ENCODE results near the gene COL4A1. TPM values are rescaled to one million over a fixed set of nuclear protein-coding genes. Genes with fewer than 3 reads are reported as not detected.

Gene COL4A1
- polyA plus RNA-seq, 2 of the 4 experiments (the other 2 are of a cell fraction), result 23.8 to 71.3 TPM

- DNase-seq (ENCODE audit: low read depth in 1 of 2, low spot score in 1 of 2), result peak in 1 of 2 experiments; percentile 27
- Histone ChIP-seq H3K9me3 (no peaks in the 10 kb centered on the region), H3K27ac (peak overlapping the region; percentile 50 to 76; a peak in 3 of 6 replicates), H3K4me2 (peak overlapping the region; percentile 78), H3K4me1 (peaks cover 46% of the 10 kb centered on the region), H3K4me3 (no peak overlapping the region)
- FAIRE-seq, result no peak
- POLR2A ChIA-PET, result no interaction called here
- 52% methylated on average over 3 of the region's 4 CpGs for WGBS (ENCODE audit: missing lambda C conversion rate)
- CTCF ChIA-PET, result interaction anchor here (0.6 to 1.3 kb wide), 2 partner anchors 11 to 201 kb away, joined by 3 to 5 read pairs; no protein-coding TSS in a partner anchor
- ATAC-seq, result peak in 1 of 2 experiments; percentile 53; a peak in 3 of 6 replicates
- TF ChIP-seq RAD21 (conservative IDR thresholded peaks at IDR 0.05 in 1 of 2, IDR thresholded peaks at IDR 0.05 in 1 of 2) (no peak), ATOH8 (CRISPR knock-in tag; IDR thresholded peaks at IDR 0.05; ENCODE audit: low read depth) (no peak), JUNB (IDR thresholded peaks at IDR 0.05) (no peak), HOXB13 (CRISPR knock-in tag; IDR thresholded peaks at IDR 0.05; ENCODE audit: low read depth) (no peak), RNF2 (IDR thresholded peaks at IDR 0.05; ENCODE audit: borderline replicate concordance, low read depth) (no peak), CTCF (IDR thresholded peaks at IDR 0.05) (no peak), KDM5A (IDR thresholded peaks at IDR 0.05) (no peak), TP53 (CRISPR knock-in tag; IDR thresholded peaks at IDR 0.05) (no peak), GATA3 (IDR thresholded peaks at IDR 0.05; ENCODE audit: borderline replicate concordance) (no peak), PBX3 (IDR thresholded peaks at IDR 0.05) (no peak), FOSB (CRISPR knock-in tag; IDR thresholded peaks at IDR 0.05) (no peak), HEYL (CRISPR knock-in tag; IDR thresholded peaks at IDR 0.05) (no peak), USF2 (IDR thresholded peaks at IDR 0.05) (no peak)
Observed at GRCh38 chr13:110312339-110313031, 5.5 kb upstream of the COL4A1 start.

- 88% methylated on average over 11 of the region's 30 CpGs for WGBS (ENCODE audit: missing lambda C conversion rate)
- H3K4me1 ChIP-seq, result peaks cover 46% of the 10 kb centered on the region
- ChIA-PET CTCF (interaction anchor here (0.6 to 1.3 kb wide), 2 partner anchors 12 to 202 kb away, joined by 3 to 5 read pairs; no protein-coding TSS in a partner anchor), POLR2A (no interaction called here)
- H3K4me2 ChIP-seq, result peak overlapping the region; percentile 78
- no peak for ATAC-seq
- peak overlapping the region; percentile 50 to 76; a peak in 3 of 6 replicates for H3K27ac ChIP-seq
- no peaks in the 10 kb centered on the region for H3K9me3 ChIP-seq
- H3K4me3 ChIP-seq, result no peak overlapping the region
- TF ChIP-seq RARB (CRISPR knock-in tag; IDR thresholded peaks at IDR 0.05) (no peak), ELK1 (IDR thresholded peaks at IDR 0.05; ENCODE audit: low read depth, low read length) (no peak), POLR2AphosphoS2 (conservative IDR thresholded peaks at IDR 0.05; ENCODE audit: low read length) (no peak), HEYL (CRISPR knock-in tag; IDR thresholded peaks at IDR 0.05) (no peak), ZNF302 (CRISPR knock-in tag; IDR thresholded peaks at IDR 0.05) (no peak), PBX3 (IDR thresholded peaks at IDR 0.05) (no peak), MYC (IDR thresholded peaks at IDR 0.05; ENCODE audit: borderline replicate concordance, low read length) (no peak), ESRRA (IDR thresholded peaks at IDR 0.05; ENCODE audit: borderline replicate concordance, low read length) (no peak)
- no peak for FAIRE-seq
- DNase-seq (ENCODE audit: low read depth in 1 of 2, low spot score in 1 of 2), result no peak
Observed at GRCh38 chr13:110311443-110312338, 4.7 kb upstream of the COL4A1 start.

All from A549 (cell line).